ENCODE data around the gene BPI. TPM values are rescaled to one million over a fixed set of nuclear protein-coding genes. Genes with fewer than 3 reads are reported as not detected.
A peak's percentile ranks its signal among the peaks of the same experiment; 100 is the strongest.
"Not testable (repeated sequence)": the region's sequence is repeated elsewhere in the genome, so short reads cannot be mapped to it uniquely, and the experiment has no call there.

The BPI gene
- total RNA-seq, 1 experiment from 2014 or later: not detected

DNA sequence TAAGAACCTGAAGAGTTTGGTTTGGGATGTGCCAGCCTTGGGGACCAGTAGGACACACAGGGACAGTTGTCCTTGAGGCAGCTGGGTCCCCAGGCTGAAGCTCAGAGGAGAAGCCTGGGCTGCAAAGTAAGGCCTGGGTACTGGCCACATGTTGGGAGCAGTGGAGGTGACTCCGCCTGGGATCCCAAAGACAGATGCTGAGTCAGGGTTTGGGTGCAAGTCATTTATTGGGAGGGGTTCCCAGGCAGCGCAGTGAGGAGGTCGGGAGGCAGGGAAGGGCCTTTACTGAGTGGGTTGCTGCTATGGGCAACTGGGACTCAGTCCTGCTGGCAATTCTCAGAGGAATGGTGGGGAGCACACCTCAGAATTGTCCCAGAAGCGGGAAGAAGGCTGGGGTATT, 12.4 kb downstream of the BPI start:
- DNase-seq (ENCODE audit: low read depth, low spot score): no peak
- in situ Hi-C loops (cut with HindIII; ENCODE audit: low pct_unique_long_range_greater_than_20kb, low sequenced_read_pairs): no loop called here

DNA sequence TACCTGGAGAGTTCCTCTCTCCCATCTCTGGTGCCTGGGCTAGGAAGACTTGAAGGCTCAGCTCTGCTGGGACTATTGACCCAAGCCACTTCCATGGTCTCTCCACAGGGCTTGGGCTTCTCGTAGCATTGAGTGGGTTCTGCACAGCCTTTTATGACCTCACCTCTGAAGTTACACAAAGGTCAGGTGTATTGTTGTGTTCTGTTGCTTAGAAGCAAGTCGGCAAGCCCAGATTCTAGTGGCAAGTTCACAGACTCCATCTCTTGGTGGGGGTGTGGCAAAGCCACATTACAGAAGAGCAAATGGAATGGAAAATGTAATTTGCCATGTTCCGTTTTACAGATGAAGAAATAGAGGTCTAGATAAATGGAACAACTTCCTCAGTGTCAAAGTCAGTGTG, 13.5 kb downstream of the BPI start:
- in situ Hi-C loops (cut with HindIII; ENCODE audit: low pct_unique_long_range_greater_than_20kb, low sequenced_read_pairs): no loop called here
- no peak for DNase-seq (ENCODE audit: low read depth, low spot score)

DNA sequence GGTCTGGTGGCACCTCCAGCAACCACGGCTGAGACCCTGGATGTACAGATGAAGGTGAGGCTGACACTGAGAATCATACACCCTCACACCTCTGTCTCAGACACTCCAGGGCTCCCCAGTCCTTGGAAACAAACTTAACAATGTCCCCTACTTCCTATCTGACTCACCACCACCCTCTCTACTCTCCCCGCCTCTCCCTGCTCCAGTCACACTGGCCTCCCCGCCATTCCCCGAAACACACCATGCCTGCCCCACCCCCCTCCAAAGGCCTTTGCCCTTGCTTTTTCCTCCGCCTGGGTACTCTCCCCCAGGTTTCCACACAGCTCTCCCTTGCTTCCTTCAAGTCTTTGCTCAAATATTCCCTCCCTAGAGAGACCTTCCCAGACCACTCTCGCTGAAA, 16.3 kb downstream of the BPI start:
- DNase-seq (ENCODE audit: low read depth, low spot score): no peak
- in situ Hi-C loops (cut with HindIII; ENCODE audit: low pct_unique_long_range_greater_than_20kb, low sequenced_read_pairs): no loop called here

DNA sequence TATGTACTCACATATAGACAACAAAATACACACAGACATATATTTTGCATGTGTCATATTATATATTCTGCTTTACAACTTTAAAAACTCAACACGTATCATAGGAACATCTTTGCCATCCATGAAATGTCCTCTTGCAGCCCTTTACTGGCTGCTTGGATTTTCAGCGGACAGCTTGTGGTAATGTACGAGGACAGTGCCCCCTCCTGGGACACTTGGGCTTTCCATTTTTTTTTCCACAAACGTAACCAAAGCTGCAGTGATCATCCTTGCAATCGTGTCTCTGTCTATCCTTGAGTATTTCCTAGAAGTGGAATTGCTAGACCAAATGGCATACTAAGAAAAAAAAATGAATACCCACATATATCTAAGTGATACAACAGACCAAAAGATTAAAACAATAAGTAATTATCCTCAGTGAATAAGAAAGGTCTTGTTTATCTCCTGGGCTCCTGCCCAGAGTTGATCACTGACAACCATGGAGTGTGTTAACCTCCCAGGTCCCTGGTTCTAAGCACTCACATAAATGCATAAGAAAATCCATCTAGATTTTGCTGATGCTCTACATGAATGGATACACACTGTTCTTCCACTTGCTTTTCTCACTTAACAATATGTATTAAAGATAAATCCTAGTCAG, 18.1 kb downstream of the BPI start:
- in situ Hi-C loops (cut with HindIII; ENCODE audit: low pct_unique_long_range_greater_than_20kb, low sequenced_read_pairs): no loop called here
- peak; percentile 70 for DNase-seq (ENCODE audit: low read depth, low spot score)

DNA sequence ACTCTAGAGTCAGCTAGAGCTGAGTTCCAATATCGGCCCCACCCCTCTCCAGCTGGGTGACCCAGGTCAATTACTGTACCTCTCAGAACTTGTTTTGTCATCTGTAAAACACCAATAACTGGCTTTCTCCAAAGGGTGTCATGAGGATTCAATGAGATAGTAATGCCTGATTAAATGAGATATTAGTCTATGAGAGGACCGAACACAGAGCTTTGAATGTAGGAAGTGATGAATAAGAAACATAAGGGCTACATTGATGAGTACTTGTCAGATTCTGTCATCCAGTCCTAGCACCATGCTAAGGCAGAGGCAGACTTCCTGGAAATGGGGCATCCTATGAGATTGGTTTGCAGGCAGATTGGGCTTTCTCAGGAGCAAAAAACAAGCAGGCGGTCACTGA, 20.2 kb downstream of the BPI start:
- no peak for DNase-seq (ENCODE audit: low read depth, low spot score)

DNA sequence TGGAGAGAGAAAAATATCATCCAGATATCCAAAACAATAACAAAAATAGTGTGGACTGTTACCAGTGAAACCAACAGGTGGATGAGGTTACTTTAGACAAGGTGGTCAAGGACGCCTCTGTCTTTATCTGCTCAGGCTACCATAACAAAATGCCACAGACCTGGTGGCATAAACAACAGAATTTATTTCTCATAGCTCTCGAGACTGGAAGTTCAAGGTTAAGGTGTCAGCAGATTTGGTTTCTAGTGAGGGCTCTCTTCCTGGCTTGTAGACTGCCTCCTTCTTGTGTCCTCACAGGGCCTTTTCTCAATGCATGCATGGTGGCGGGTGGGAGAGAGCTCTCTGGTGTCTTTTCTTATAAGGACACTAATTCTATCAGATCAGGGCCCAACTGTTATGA, 21.2 kb downstream of the BPI start:
- in situ Hi-C loops (cut with HindIII; ENCODE audit: low pct_unique_long_range_greater_than_20kb, low sequenced_read_pairs): no loop called here
- no peak for DNase-seq (ENCODE audit: low read depth, low spot score)

More for the DNA sequence above, 20.2 kb downstream of the BPI start:
- in situ Hi-C loops (cut with HindIII; ENCODE audit: low pct_unique_long_range_greater_than_20kb, low sequenced_read_pairs): no loop called here

DNA sequence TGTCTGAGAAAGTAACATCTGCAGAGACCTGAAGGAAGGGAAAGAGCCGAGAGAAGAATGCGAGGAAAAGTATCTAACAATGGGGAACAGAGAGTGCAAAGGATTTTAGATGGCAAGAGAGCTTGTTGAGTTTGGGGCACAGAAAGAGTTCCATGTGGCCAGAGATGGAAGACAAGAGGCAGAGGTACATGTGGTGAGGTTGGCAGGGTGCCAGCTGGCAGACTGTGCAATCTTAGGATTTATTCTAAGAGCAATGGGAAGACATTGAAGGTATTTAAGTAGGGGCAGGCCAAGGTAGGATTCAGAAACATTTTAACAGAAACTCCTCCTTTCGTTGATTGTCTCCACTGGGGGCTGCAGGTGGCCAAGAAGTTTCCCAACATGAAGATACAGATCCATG, 21.9 kb downstream of the BPI start:
- no peak for DNase-seq (ENCODE audit: low read depth, low spot score)
- in situ Hi-C loops (cut with HindIII; ENCODE audit: low pct_unique_long_range_greater_than_20kb, low sequenced_read_pairs): no loop called here

DNA sequence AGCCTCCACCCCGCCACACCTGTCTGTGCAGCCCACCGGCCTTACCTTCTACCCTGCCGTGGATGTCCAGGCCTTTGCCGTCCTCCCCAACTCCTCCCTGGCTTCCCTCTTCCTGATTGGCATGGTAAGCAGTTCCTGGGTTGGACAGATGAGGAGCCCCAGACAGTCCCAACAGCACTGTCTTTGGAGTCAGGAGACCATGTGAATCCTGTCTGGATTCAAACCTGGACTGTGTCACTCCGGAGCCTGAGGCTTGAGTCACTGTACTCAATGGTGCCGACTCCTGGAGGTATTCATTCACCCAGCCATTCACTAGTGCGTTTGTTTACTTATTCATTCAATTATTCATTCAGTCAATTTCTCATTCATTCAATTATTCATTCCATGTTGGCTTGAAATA, 22.4 kb downstream of the BPI start:
- DNase-seq (ENCODE audit: low read depth, low spot score): no peak
- in situ Hi-C loops (cut with HindIII; ENCODE audit: low pct_unique_long_range_greater_than_20kb, low sequenced_read_pairs): no loop called here

DNA sequence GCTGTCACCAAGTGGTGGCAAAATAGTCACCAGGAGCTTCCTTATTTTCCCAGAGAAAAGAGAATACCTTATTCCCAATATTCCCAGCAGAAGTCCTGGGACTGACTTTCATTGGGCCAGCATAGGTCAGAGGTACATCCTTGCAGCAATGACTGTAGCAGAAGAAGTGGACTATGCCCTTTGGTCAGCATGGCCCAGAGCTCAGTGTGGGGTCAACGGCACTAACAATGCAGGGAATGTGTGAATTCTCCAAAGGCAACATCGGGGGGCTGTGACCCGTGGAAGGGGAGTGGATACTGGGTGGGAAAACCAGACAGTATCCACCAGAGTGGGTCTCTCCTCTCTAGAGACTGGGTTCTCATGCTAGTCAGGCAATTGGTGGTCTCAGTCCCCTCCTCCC, 26.7 kb downstream of the BPI start:
- in situ Hi-C loops (cut with HindIII; ENCODE audit: low pct_unique_long_range_greater_than_20kb, low sequenced_read_pairs): no loop called here
- no peak for DNase-seq (ENCODE audit: low read depth, low spot score)

DNA sequence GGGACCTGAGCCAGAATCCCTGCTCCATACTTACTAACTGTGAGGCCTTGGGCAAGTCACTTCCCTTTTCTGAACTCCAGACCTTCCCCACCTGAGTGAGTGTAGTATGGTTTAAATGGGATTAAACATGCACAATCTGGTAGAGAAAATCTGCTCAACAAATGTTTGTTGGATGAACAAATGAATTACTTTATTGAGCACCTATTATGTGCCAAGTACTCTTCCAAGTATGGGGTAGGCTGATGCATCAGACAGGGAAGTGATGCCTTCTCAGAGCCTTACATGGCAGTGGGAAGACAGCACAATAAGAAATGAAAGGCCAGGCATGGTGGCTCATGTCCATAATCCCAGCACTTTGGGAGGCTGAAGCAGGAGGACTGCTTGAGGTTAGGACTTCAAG, 27.3 kb downstream of the BPI start:
- in situ Hi-C loops (cut with HindIII; ENCODE audit: low pct_unique_long_range_greater_than_20kb, low sequenced_read_pairs): no loop called here

DNA sequence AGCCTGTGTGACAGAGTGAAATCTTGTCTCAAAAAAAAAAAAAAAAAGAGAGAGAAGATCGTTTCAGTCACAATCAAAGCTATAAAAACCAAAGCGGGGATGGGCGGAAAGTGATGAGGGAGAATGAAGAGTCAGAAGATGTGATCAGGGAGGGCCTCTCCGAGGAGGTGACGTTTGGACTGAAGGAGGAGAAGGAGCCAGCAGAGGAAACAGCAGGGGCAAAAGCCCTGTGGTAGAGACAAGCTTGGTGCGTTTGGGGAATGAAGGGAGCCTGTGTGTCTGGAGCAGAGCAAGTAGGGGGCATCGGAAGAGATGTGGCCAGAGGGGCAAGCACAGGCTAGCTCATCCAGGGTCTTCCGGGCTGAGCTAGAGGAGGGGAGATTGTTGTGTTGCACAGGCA, 27.9 kb downstream of the BPI start:
- no peak for DNase-seq (ENCODE audit: low read depth, low spot score)
- in situ Hi-C loops (cut with HindIII; ENCODE audit: low pct_unique_long_range_greater_than_20kb, low sequenced_read_pairs): no loop called here

More for the DNA sequence above, 27.3 kb downstream of the BPI start:
- DNase-seq (ENCODE audit: low read depth, low spot score): no peak

DNA sequence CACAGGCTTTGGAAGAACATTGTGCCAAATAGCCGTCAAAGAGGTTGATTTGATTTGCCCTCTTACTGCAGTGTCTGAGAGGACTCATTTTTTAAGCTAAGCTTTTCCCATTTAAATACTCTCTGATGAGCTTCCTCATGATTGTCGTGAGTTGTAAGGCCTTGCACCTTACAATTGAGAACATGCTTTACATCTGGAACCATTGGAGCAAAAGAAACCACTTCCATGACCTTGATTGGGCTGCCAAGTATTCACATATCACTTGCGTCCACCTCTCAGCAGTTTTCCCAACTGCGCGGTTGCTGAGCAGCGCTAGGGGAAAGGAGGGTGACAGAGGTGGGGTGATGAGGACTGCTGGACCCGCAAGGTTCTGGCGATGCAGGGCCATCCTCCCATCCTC, 30.1 kb downstream of the BPI start:
- in situ Hi-C loops (cut with HindIII; ENCODE audit: low pct_unique_long_range_greater_than_20kb, low sequenced_read_pairs): no loop called here

DNA sequence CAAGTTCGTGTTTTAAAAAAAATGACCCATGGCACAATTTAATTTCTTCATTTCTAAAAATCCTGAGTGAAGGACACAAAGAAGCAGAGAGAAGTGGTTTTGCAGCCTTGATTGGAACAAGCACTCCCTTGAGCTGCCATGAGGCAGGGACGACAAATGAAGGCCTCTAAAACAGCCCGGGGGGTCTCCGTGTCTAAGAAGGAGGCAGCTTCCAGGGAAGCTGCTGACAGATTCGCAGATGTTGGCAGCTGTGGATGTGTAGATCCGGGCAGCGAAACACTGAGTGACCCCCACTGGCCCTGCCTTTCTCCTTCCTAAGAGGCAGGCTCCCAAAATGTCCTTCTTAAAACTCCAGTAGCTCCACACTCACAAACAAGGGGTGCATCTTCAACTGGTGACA, 32.8 kb downstream of the BPI start:
- in situ Hi-C loops (cut with HindIII; ENCODE audit: low pct_unique_long_range_greater_than_20kb, low sequenced_read_pairs): no loop called here
- DNase-seq (ENCODE audit: low read depth, low spot score): no peak

More for the DNA sequence above, 30.1 kb downstream of the BPI start:
- no peak for DNase-seq (ENCODE audit: low read depth, low spot score)

DNA sequence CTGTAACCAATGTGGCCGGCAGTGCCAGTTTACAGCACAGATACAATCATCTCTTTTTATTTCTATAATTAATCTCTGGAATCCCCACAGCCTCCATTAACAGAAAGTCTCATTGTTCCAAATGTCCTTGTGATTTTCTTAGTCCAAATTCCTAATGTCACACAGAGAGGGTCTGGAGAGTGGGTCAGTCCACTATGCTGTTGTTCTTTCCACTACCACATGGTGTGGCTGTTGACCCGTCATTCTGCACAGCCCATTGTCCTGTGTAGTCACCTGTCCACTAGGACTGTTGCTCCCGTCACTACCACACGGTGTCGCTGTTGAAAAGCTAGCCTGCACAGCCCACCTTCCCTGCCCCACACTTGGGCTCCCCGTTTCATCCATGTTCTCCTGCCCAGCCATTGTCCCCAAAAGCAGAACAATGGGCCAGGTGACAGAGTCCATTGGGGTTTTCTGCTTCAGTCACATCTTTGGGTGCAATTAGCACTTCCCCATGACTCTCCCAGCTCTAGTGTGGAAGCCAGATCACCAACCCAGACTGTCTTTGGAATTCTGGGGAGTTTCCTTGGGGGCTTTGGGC, 33.7 kb downstream of the BPI start:
- peak; percentile 87 for DNase-seq (ENCODE audit: low read depth, low spot score)

DNA sequence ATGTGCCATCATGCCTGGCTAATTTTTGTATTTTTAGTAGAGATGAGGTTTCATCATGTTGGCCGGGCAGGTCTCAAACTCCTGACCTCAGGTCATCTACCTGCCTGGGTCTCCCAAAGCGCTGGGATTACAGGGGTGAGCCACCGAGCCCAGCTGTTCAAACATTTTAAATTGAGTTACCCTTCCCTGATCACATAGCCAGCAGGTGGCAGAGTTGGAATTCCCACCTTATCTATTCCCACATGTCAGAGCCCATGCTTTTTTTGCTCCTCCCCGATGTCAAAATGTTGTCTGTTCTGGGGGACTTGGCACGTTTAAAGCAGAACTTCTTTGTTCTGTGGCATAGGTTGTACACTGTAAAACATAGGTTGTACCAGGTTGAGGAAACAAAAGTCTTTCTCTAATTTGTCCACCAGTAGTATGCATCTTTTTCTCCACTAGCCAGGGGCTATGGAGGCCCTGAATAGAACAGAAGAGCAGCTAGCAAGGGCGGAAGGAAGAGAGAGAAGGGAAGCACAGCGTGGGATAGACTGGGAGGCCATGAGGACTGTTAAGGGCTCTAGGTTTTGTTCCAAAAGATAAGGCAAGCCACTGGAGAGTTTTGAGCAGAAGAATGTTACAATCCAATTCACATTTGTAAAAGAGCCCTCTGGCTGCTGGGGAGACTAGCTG, 35.0 kb downstream of the BPI start:
- peak; percentile 22 for DNase-seq (ENCODE audit: low read depth, low spot score)
- in situ Hi-C loops (cut with HindIII; ENCODE audit: low pct_unique_long_range_greater_than_20kb, low sequenced_read_pairs): no loop called here

More for the DNA sequence above, 33.7 kb downstream of the BPI start:
- in situ Hi-C loops (cut with HindIII; ENCODE audit: low pct_unique_long_range_greater_than_20kb, low sequenced_read_pairs): no loop called here

DNA sequence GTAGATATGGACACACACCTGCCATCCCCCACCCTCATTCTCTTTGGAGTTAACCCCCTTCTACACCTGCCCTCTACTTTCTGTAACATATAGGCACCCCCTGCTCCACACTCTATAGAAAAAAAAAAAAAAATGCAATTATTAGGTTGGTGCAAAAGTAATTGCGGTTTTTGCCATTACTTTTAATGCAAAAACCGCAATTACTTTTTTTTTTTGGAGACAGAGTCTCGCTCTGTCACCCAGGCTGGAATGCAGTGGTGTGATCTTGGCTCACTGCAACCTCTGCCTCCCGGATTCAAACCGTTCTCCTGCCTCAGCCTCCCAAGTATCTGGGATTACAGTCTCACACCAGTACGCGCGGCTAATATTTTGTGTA, 35.6 kb downstream of the BPI start:
- DNase-seq (ENCODE audit: low read depth, low spot score); in situ Hi-C loops (cut with HindIII; ENCODE audit: low pct_unique_long_range_greater_than_20kb, low sequenced_read_pairs): not testable (repeated sequence)

DNA sequence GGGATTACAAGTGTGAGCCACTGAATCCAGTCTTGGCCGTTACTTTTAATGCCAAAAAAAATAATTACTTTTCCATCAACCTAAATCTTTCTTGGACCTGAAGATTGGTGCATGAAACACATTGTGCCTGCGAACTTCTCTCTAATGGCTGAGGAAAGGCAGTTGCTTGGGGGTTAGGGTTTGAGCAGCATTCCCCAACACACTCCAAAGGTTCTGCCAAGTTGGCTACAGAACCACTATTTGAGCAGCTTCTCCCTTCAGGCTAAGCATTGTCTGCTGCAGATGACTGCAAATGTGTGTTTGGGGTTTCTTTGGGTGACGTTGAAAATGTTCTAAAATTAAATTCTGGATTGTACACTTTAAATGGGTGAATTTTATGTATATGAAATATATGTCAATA, 36.0 kb downstream of the BPI start:
- DNase-seq (ENCODE audit: low read depth, low spot score): no peak
- in situ Hi-C loops (cut with HindIII; ENCODE audit: low pct_unique_long_range_greater_than_20kb, low sequenced_read_pairs): no loop called here

DNA sequence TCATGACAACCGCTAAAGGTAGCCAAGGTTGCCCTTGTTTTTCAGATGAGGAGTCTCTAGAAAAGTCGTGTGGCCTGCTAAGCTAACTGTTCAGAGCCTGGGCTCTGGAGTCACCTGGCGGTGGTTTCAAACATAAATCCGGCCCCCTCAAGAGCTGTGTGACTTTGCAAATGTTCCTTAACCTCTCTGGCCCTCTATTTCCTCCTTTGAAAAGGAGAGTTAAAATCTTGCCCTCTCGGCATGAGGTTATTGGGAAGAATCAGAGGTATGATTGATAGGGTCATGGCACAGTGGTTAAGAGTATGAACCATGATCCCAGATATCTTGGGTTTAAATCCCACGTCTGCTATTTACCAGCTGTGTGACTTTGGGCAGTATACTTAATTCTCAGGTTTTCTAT, 36.7 kb downstream of the BPI start:
- DNase-seq (ENCODE audit: low read depth, low spot score): no peak
- in situ Hi-C loops (cut with HindIII; ENCODE audit: low pct_unique_long_range_greater_than_20kb, low sequenced_read_pairs): no loop called here

DNA sequence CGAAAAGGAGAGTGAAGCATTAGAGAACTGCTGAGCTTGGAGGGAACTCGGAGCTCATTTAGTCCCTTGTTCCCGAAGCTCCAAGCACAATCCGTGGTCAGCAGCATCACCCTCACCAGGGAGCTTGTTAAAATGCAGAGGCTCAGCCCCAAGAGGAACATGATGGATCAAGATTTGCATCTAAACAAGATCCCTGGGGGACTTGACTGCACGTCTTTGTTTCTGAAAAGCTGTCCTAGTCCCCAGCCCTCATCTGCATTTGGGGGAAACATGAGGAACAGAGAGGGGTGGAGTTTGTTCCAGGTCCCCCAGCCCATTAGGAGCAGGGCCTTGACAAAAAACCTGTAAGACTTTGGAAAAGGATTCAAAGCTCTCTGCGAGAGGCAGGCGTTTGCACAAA, 38.3 kb downstream of the BPI start:
- in situ Hi-C loops (cut with HindIII; ENCODE audit: low pct_unique_long_range_greater_than_20kb, low sequenced_read_pairs): no loop called here
- no peak for DNase-seq (ENCODE audit: low read depth, low spot score)

Data from SK-MEL-5 (cell line).